Measurements from ENCODE around the gene OBP2A.

The OBP2A gene

GRCh38 chr9:135552698-135553171, 6.8 kb downstream of the OBP2A start:
- no peak for DNase-seq

GRCh38 chr9:135554718-135555117, 8.8 kb downstream of the OBP2A start:
- DNase-seq, result no peak

- no peak for DNase-seq
These were observed 9.3 kb downstream of the OBP2A start for GRCh38 chr9:135555203-135555602.

GRCh38 chr9:135555910-135556309, 10.0 kb downstream of the OBP2A start:
- DNase-seq, result no peak

- DNase-seq, result no peak
These were observed 13.7 kb downstream of the OBP2A start for GRCh38 chr9:135559606-135560005.

- no peak for DNase-seq
These were observed 15.7 kb downstream of the OBP2A start, which contains the start of gene PAEP for GRCh38 chr9:135561391-135562234. PAEP (plus strand) TSS chr9:135561756.

GRCh38 chr9:135562235-135562745, 16.4 kb downstream of the OBP2A start:
- DNase-seq, result no peak

GRCh38 chr9:135563039-135563476, 17.1 kb downstream of the OBP2A start:
- no peak for DNase-seq

GRCh38 chr9:135563858-135564257, 17.9 kb downstream of the OBP2A start:
- DNase-seq, result no peak

GRCh38 chr9:135565141-135565628, 19.3 kb downstream of the OBP2A start:
- DNase-seq, result no peak

GRCh38 chr9:135565636-135566035, 19.7 kb downstream of the OBP2A start:
- DNase-seq, result no peak

- DNase-seq, result no peak
These were observed 20.6 kb downstream of the OBP2A start for GRCh38 chr9:135566552-135566951.

GRCh38 chr9:135567311-135567710, 21.4 kb downstream of the OBP2A start:
- no peak for DNase-seq

- DNase-seq, result no peak
These were observed 22.1 kb downstream of the OBP2A start for GRCh38 chr9:135568026-135568425.

- DNase-seq, result no peak
These were observed 24.5 kb downstream of the OBP2A start for GRCh38 chr9:135570456-135570855.

- no peak for DNase-seq
These were observed 26.3 kb downstream of the OBP2A start for GRCh38 chr9:135572233-135572632.

- DNase-seq, result no peak
These were observed 27.2 kb downstream of the OBP2A start for GRCh38 chr9:135573124-135573523.

- DNase-seq, result no peak
These were observed 28.4 kb downstream of the OBP2A start for GRCh38 chr9:135574331-135574730.

GRCh38 chr9:135574943-135575342, 29.0 kb downstream of the OBP2A start:
- DNase-seq, result no peak

GRCh38 chr9:135575995-135576631, 30.2 kb downstream of the OBP2A start:
- no peak for DNase-seq

GRCh38 chr9:135577256-135577655, 31.3 kb downstream of the OBP2A start:
- no peak for DNase-seq

- DNase-seq, result no peak
These were observed 33.4 kb downstream of the OBP2A start for GRCh38 chr9:135579356-135579755.

- DNase-seq, result no peak
These were observed 34.1 kb downstream of the OBP2A start for GRCh38 chr9:135579889-135580660.
